WTC11 (cell line): ENCODE measurements around the gene CRYGS. TPM values are rescaled to one million over a fixed set of nuclear protein-coding genes. Genes with fewer than 3 reads are reported as not detected.

Experiments
- ATAC-seq: fragments of 200-7000 bp; cut with Tn5 transposase; 2 replicates; pipeline ENCODE4 v1.10.0; 2021; ENCODE audit warnings: mild to moderate bottlenecking, moderate library complexity
- CTCF ChIA-PET: fragments of 300-600 bp; sonication (Branson Sonifier 250); formaldehyde crosslinking; loops from one replicate; lab custom pipeline; 2021; ENCODE audit warnings: antibody characterized with exemption; lab: Charles Lee
- POLR2A ChIA-PET: fragments of 350-600 bp; sonication (Branson Sonifier 250); formaldehyde crosslinking; loops from one replicate; lab custom pipeline; 2021; ENCODE audit warnings: antibody characterized with exemption; lab: Charles Lee
- DNase-seq: peaks from one replicate; pipeline ENCODE4 v3.0.0; 2021; ENCODE audit warnings: low spot score
- H3K27ac Mint-ChIP-seq: 2 replicates; pipeline ENCODE4 v1.8.0; 2021; ENCODE audit warnings: mixed read lengths
- H3K27me3 Mint-ChIP-seq: 2 replicates; pipeline ENCODE4 v1.8.0; 2021; ENCODE audit warnings: low read depth, mild to moderate bottlenecking, moderate library complexity, mixed read lengths
- H3K36me3 Mint-ChIP-seq: 2 replicates; pipeline ENCODE4 v1.8.0; 2021; ENCODE audit warnings: mixed read lengths
- H3K4me1 Mint-ChIP-seq: 2 replicates; pipeline ENCODE4 v1.8.0; 2022; ENCODE audit warnings: mixed read lengths
- H3K4me3 Mint-ChIP-seq: 2 replicates; pipeline ENCODE4 v1.8.0; 2021; ENCODE audit warnings: mild to moderate bottlenecking, moderate library complexity, mixed read lengths
- H3K9me3 Mint-ChIP-seq: 2 replicates; pipeline ENCODE4 v1.8.0; 2021; ENCODE audit warnings: mixed read lengths
- CBFB ChIP-seq: sonication (generic); formaldehyde crosslinking; IDR thresholded peaks from 2 replicates; pipeline ENCODE4 v1.8.1; 2022; ENCODE audit warnings: mild to moderate bottlenecking, low read depth, missing genetic modification reagents
- E2F4 ChIP-seq: sonication (generic); formaldehyde crosslinking; IDR thresholded peaks from 2 replicates; pipeline ENCODE4 v1.8.1; 2022; ENCODE audit warnings: low read depth, mild to moderate bottlenecking, moderate library complexity, missing genetic modification reagents, borderline replicate concordance
- ELF4 ChIP-seq: sonication (generic); formaldehyde crosslinking; IDR thresholded peaks from 2 replicates; pipeline ENCODE4 v1.8.1; 2022; ENCODE audit warnings: low read depth, mild to moderate bottlenecking, moderate library complexity, missing genetic modification reagents
- FOXK1 ChIP-seq: sonication (generic); formaldehyde crosslinking; IDR thresholded peaks from 2 replicates; pipeline ENCODE4 v1.8.0; 2022; ENCODE audit warnings: mild to moderate bottlenecking, moderate library complexity, missing genetic modification reagents
- GABPB1 ChIP-seq: sonication (generic); formaldehyde crosslinking; IDR thresholded peaks from 2 replicates; pipeline ENCODE4 v1.8.1; 2023; ENCODE audit warnings: mild to moderate bottlenecking, missing genetic modification reagents
- KAT7 ChIP-seq: sonication (generic); formaldehyde crosslinking; IDR thresholded peaks from 2 replicates; pipeline ENCODE4 v1.8.1; 2023; ENCODE audit warnings: missing genetic modification reagents, mild to moderate bottlenecking, borderline replicate concordance
- MLX ChIP-seq: sonication (generic); formaldehyde crosslinking; IDR thresholded peaks from 2 replicates; pipeline ENCODE4 v1.8.1; 2023; ENCODE audit warnings: mild to moderate bottlenecking, missing genetic modification reagents, moderate library complexity
- PRRX2 ChIP-seq: fragments of 250-450 bp; sonication (Bioruptor Pico); IDR thresholded peaks from 2 replicates; pipeline ENCODE4 v1.8.0; 2021; ENCODE audit warnings: mild to moderate bottlenecking
- SMAD3 ChIP-seq: sonication (generic); formaldehyde crosslinking; IDR thresholded peaks from 2 replicates; pipeline ENCODE4 v1.8.0; 2022; ENCODE audit warnings: missing genetic modification reagents, mild to moderate bottlenecking, borderline replicate concordance
- ZBTB21 ChIP-seq: sonication (generic); formaldehyde crosslinking; IDR thresholded peaks from 2 replicates; pipeline ENCODE4 v1.8.1; 2023; ENCODE audit warnings: mild to moderate bottlenecking, missing genetic modification reagents, borderline replicate concordance
- ZBTB43 ChIP-seq: sonication (generic); formaldehyde crosslinking; IDR thresholded peaks from 2 replicates; pipeline ENCODE4 v1.8.1; 2023; ENCODE audit warnings: mild to moderate bottlenecking, missing genetic modification reagents
- ZMAT4 ChIP-seq: fragments of 250-450 bp; sonication (Bioruptor Pico); IDR thresholded peaks from 2 replicates; pipeline ENCODE4 v1.9.0; 2021; ENCODE audit warnings: mild to moderate bottlenecking
- ZNF138 ChIP-seq: sonication (generic); formaldehyde crosslinking; conservative IDR thresholded peaks from 2 replicates; pipeline ENCODE4 v1.8.1; 2022; ENCODE audit warnings: mild to moderate bottlenecking, moderate library complexity, missing genetic modification reagents
- ZNF423 ChIP-seq: fragments of 250-450 bp; sonication (Bioruptor Pico); IDR thresholded peaks from 2 replicates; pipeline ENCODE4 v2.1.2; 2022; ENCODE audit warnings: mild to moderate bottlenecking, moderate library complexity
- total RNA-seq: library from RNA; stranded (reverse); gene quantifications from 3 replicates; pipeline ENCODE4 v1.2.3, GENCODE V29; 2021
- TF ChIP-seq, protein P1 (sequence below): sonication (generic); formaldehyde crosslinking; conservative IDR thresholded peaks from 2 replicates; pipeline ENCODE4 v1.8.1; 2022; ENCODE audit warnings: mild to moderate bottlenecking, missing genetic modification reagents
- TF ChIP-seq, protein P2 (sequence below): fragments of 250-450 bp; sonication (Bioruptor Pico); conservative IDR thresholded peaks from 2 replicates; pipeline ENCODE4 v1.9.0; 2021; ENCODE audit warnings: mild to moderate bottlenecking
- TF ChIP-seq, protein P3 (sequence below): fragments of 250-450 bp; sonication (Bioruptor Pico); IDR thresholded peaks from 2 replicates; pipeline ENCODE4 v1.9.0; 2021; ENCODE audit warnings: mild to moderate bottlenecking
- TF ChIP-seq, protein P4 (sequence below): sonication (generic); formaldehyde crosslinking; IDR thresholded peaks from 2 replicates; pipeline ENCODE4 v1.8.1; 2023; ENCODE audit warnings: mild to moderate bottlenecking, missing genetic modification reagents
- TF ChIP-seq, protein P5 (sequence below): sonication (generic); formaldehyde crosslinking; IDR thresholded peaks from 2 replicates; pipeline ENCODE4 v1.8.0; 2023; ENCODE audit warnings: missing genetic modification reagents

Gene CRYGS
- total RNA-seq, 1 experiment from 2014 or later: 1.7 TPM

GRCh38 chr3:186536883-186537844 lies 7.0 kb downstream of the CRYGS start:
- ATAC-seq: no peak
- CTCF ChIA-PET: interaction anchor here (1.1 to 3.8 kb wide), 2 partner anchors 78 to 277 kb away, joined by 5 to 38 read pairs; no protein-coding TSS in a partner anchor
- no peaks in the 10 kb centered on the region for H3K27me3 Mint-ChIP-seq

DNA sequence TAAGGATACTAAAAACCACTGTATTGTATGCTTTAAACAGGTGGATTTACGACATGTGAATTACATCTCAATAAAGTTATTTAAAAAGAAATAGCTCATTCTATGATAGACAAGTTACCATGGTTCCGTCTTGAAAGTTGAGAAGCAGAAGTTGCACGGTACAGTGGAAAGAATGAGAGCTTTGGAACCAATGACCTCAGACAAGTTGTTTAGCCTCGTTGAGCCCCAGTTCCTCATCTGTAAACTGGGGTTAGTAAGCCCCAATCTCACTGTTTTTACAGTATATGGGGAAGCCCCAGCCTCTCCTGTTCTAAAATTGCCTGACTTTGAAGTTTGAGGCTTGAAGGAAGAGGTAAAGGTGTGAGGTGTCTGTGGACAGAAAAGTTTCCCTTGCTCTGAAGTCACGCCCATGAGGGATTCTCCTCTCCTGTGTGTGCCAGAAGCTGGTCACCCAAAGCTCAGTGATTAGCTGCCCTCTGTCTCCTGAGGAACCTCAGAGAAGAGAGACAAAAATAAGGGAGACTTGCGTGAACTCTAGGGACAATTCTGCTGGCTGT lies 10.0 kb downstream of the CRYGS start:
- no peak for TF ChIP-seq MLX
- TF ChIP-seq, protein P1, sequence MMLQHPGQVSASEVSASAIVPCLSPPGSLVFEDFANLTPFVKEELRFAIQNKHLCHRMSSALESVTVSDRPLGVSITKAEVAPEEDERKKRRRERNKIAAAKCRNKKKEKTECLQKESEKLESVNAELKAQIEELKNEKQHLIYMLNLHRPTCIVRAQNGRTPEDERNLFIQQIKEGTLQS (CRISPR knock-in tag): no peak
- TF ChIP-seq E2F4 (CRISPR knock-in tag): no peak
- TF ChIP-seq, protein P2, sequence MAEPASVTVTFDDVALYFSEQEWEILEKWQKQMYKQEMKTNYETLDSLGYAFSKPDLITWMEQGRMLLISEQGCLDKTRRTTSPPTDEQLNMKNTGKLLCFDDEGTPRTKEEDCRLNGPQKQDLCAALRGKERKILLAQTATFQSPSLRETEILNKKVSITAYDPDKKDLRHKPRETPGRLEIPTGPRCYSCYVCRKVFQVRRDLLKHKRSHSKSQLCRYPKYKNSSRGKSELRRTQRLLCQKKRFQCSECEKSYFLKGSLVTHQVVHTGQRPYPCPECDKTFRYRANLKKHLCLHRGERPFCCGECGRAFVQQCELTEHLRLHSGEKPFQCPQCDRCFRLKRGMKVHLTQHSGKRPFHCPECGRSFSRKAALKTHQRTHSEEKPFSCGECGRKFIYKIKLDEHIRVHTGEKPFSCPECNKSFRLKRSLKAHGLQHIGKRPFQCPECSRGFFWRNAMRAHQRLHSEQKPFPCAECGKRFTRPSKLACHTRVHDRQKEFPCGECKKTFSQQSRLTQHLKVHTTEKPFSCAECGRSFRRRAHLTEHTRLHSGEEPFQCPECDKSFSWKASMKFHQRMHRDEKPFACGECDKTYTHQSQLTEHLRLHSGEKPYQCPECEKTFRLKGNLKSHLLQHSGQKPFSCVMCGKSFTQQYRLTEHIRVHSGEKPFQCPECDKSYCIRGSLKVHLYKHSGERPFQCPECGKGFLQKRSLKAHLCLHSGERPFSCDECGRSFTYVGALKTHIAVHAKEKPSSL (CRISPR knock-in tag): no peak
- no peak for TF ChIP-seq ELF4 (CRISPR knock-in tag)
- TF ChIP-seq SMAD3 (CRISPR knock-in tag): no peak
- no peak for TF ChIP-seq ZMAT4 (CRISPR knock-in tag)
- TF ChIP-seq, protein P3, sequence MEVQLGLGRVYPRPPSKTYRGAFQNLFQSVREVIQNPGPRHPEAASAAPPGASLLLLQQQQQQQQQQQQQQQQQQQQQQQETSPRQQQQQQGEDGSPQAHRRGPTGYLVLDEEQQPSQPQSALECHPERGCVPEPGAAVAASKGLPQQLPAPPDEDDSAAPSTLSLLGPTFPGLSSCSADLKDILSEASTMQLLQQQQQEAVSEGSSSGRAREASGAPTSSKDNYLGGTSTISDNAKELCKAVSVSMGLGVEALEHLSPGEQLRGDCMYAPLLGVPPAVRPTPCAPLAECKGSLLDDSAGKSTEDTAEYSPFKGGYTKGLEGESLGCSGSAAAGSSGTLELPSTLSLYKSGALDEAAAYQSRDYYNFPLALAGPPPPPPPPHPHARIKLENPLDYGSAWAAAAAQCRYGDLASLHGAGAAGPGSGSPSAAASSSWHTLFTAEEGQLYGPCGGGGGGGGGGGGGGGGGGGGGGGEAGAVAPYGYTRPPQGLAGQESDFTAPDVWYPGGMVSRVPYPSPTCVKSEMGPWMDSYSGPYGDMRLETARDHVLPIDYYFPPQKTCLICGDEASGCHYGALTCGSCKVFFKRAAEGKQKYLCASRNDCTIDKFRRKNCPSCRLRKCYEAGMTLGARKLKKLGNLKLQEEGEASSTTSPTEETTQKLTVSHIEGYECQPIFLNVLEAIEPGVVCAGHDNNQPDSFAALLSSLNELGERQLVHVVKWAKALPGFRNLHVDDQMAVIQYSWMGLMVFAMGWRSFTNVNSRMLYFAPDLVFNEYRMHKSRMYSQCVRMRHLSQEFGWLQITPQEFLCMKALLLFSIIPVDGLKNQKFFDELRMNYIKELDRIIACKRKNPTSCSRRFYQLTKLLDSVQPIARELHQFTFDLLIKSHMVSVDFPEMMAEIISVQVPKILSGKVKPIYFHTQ (CRISPR knock-in tag): no peak
- TF ChIP-seq ZBTB43 (CRISPR knock-in tag): no peak
- no peak for TF ChIP-seq PRRX2
- no peak for TF ChIP-seq CBFB (CRISPR knock-in tag)
- no peak for TF ChIP-seq GABPB1 (CRISPR knock-in tag)
- Mint-ChIP-seq H3K36me3 (no peaks in the 10 kb centered on the region), H3K4me3 (no peak overlapping the region), H3K27me3 (no peaks in the 10 kb centered on the region), H3K4me1 (peaks cover 17% of the 10 kb centered on the region), H3K9me3 (peaks cover 5% of the 10 kb centered on the region), H3K27ac (no peak overlapping the region)
- ChIA-PET POLR2A (no interaction called here), CTCF (interaction anchor here (0.6 to 3.8 kb wide), 3 partner anchors 115 to 280 kb away, joined by 3 to 38 read pairs (median 4); no protein-coding TSS in a partner anchor)
- DNase-seq: no peak
- no peak for ATAC-seq

More at GRCh38 chr3:186536883-186537844, 7.0 kb downstream of the CRYGS start:
- no peak overlapping the region for H3K27ac Mint-ChIP-seq
- H3K9me3 Mint-ChIP-seq: no peaks in the 10 kb centered on the region
- TF ChIP-seq ZNF138 (CRISPR knock-in tag) (no peak), FOXK1 (CRISPR knock-in tag) (no peak), KAT7 (CRISPR knock-in tag) (no peak), ZBTB21 (CRISPR knock-in tag) (no peak), ZNF423 (CRISPR knock-in tag) (no peak)
- TF ChIP-seq, protein P4, sequence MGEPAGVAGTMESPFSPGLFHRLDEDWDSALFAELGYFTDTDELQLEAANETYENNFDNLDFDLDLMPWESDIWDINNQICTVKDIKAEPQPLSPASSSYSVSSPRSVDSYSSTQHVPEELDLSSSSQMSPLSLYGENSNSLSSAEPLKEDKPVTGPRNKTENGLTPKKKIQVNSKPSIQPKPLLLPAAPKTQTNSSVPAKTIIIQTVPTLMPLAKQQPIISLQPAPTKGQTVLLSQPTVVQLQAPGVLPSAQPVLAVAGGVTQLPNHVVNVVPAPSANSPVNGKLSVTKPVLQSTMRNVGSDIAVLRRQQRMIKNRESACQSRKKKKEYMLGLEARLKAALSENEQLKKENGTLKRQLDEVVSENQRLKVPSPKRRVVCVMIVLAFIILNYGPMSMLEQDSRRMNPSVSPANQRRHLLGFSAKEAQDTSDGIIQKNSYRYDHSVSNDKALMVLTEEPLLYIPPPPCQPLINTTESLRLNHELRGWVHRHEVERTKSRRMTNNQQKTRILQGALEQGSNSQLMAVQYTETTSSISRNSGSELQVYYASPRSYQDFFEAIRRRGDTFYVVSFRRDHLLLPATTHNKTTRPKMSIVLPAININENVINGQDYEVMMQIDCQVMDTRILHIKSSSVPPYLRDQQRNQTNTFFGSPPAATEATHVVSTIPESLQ: no peak
- TF ChIP-seq, protein P5, sequence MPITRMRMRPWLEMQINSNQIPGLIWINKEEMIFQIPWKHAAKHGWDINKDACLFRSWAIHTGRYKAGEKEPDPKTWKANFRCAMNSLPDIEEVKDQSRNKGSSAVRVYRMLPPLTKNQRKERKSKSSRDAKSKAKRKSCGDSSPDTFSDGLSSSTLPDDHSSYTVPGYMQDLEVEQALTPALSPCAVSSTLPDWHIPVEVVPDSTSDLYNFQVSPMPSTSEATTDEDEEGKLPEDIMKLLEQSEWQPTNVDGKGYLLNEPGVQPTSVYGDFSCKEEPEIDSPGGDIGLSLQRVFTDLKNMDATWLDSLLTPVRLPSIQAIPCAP: no peak
- TF ChIP-seq, all 79 proteins: peak for 0
- Mint-ChIP-seq H3K36me3 (no peaks in the 10 kb centered on the region), H3K4me3 (no peak overlapping the region), H3K4me1 (peaks cover 10% of the 10 kb centered on the region)
- no peak for DNase-seq
- POLR2A ChIA-PET: no interaction called here
